Stomach (tissue), 19 donors: Measurements from ENCODE around the gene KIAA1671. TPM values are rescaled to one million over a fixed set of nuclear protein-coding genes. Genes with fewer than 3 reads are reported as not detected.
"Not testable (repeated sequence)": the region's sequence is repeated elsewhere in the genome, so short reads cannot be mapped to it uniquely, and the experiment has no call there.

Experiments used
- DNase-seq, 2 donors: peaks; one replicate each; pipeline versions ENCODE4 v3.0.0 to v3.0.0-alpha.2; 2013 to 2019
- H3K27ac ChIP-seq, 5 donors: fragments of 200-600 bp in 4 of 5; sonication (generic) in 4 of 5; one replicate each; pipeline ENCODE4 v1.5.1; 2013 to 2019; ENCODE audit warnings: mild to moderate bottlenecking in 1 of 5, moderate library complexity in 1 of 5
- H3K27me3 ChIP-seq, 3 donors: fragments of 200-600 bp; sonication (generic); one replicate each; pipeline ENCODE4 v1.5.1; 2017 to 2019; ENCODE audit warnings: mixed run types in 1 of 3
- H3K36me3 ChIP-seq, 4 donors: fragments of 200-600 bp; sonication (generic); 1 replicate in 3 of 4; 2 replicates in 1 of 4; pipeline ENCODE4 v1.5.1; 2016 to 2019
- H3K4me1 ChIP-seq, 4 donors: fragments of 200-600 bp; sonication (generic); one replicate each; pipeline ENCODE4 v1.5.1; 2016 to 2019
- H3K4me3 ChIP-seq, 4 donors: fragments of 200-600 bp; sonication (generic) in 3 of 4; one replicate each; pipeline ENCODE4 v1.5.1; 2016 to 2019; ENCODE audit warnings: mild to moderate bottlenecking in 1 of 4
- H3K9me3 ChIP-seq, 4 donors: fragments of 200-600 bp; sonication (generic); one replicate each; pipeline ENCODE4 v1.5.1; 2016 to 2019
- EP300 ChIP-seq: sonication (generic); formaldehyde crosslinking; IDR thresholded peaks from one replicate; pipeline ENCODE4 v1.6.1; 2017; ENCODE audit warnings: antibody characterized with exemption
- POLR2A ChIP-seq, 4 donors: fragments of 450-650 bp; IDR thresholded peaks; one replicate each; pipeline ENCODE4 v1.6.1; 2016; ENCODE audit warnings: antibody characterized with exemption in 4 of 4, control low read depth in 2 of 4, mild to moderate bottlenecking in 1 of 4, moderate library complexity in 1 of 4
- POLR2AphosphoS5 ChIP-seq, 3 donors: sonication (generic); formaldehyde crosslinking; IDR thresholded peaks; one replicate each; pipeline ENCODE4 v1.6.1; 2016; ENCODE audit warnings: antibody characterized with exemption in 3 of 3
- WGBS, 5 donors: extraction: QIAGEN DNeasy Blood & Tissue Kit in 3 of 5; methylation state at CpG; one replicate each; pipeline versions ENCODE4 v1.1.5 to v1.1.7; 2013 to 2018; 5-methylcytosine and 5-hydroxymethylcytosine counted together
- intact Hi-C: fragments of 100-400 bp; cut with DNase I; formaldehyde crosslinking; loops from one replicate; pipeline ENCODE4 v1.15.1; 2023; ENCODE audit warnings: low total_unique reads
- long read RNA-seq, 10 donors: transcript quantifications; one replicate each; lab custom pipeline, GENCODE V29; 2026
- polyA plus RNA-seq, 3 donors: library from polyadenylated mRNA; stranded (reverse); fragments of 200-250 nt; gene quantifications; one replicate each; pipeline ENCODE4 v1.2.3, GENCODE V29; 2013
- total RNA-seq, 5 donors: library from RNA; depleted of rRNA; stranded (reverse); fragments of >200 nt; gene quantifications; one replicate each; pipeline versions ENCODE4 v1.1.0 to v1.2.3, GENCODE V29; 2014 to 2016
- TF ChIP-seq, protein P1 (sequence below), 7 experiments: fragments of 450-650 bp in 4 of 7; fragments of 200-600 bp in 3 of 7; sonication (generic) in 3 of 7; IDR thresholded peaks; one replicate each; pipeline ENCODE4 v1.5.1; 2016 to 2019; ENCODE audit warnings: antibody characterized with exemption in 7 of 7, control low read depth in 2 of 7, mild to moderate bottlenecking in 1 of 7
- donor health status: healthy with polysubstance abuse.
- donor health status: Bipolar disorder and iron deficiency.
- donor health status: healthy.

KIAA1671 gene
- total RNA-seq (10 to 100 TPM; 30.8 to 80.5 (median 43.8) TPM), polyA plus RNA-seq (1 to 10 TPM; 5.7 to 7.7 (median 6.9) TPM)
- long read RNA-seq, donor 1: 0 reads
- long read RNA-seq, donor 2: 0 reads
- long read RNA-seq, donor 3, full-length matches to known transcripts: 1 of 1 reads
- long read RNA-seq, donor 3, partial matches to known transcripts: 0 of 1 reads
- long read RNA-seq, donor 3, other reads (novel, unspliced or antisense): 0 of 1 reads
- long read RNA-seq, donor 4: 0 reads
- long read RNA-seq, donor 5, full-length matches to known transcripts: 3 of 3 reads
- long read RNA-seq, donor 5, partial matches to known transcripts: 0 of 3 reads
- long read RNA-seq, donor 5, other reads (novel, unspliced or antisense): 0 of 3 reads
- long read RNA-seq, donor 6, full-length matches to known transcripts: 4 of 16 reads
- long read RNA-seq, donor 6, partial matches to known transcripts: 12 of 16 reads
- long read RNA-seq, donor 6, other reads (novel, unspliced or antisense): 0 of 16 reads
- long read RNA-seq, donor 7: 0 reads
- long read RNA-seq, donor 8: 0 reads
- long read RNA-seq, donor 9, full-length matches to known transcripts: 1 of 1 reads
- long read RNA-seq, donor 9, partial matches to known transcripts: 0 of 1 reads
- long read RNA-seq, donor 9, other reads (novel, unspliced or antisense): 0 of 1 reads
- long read RNA-seq, donor 10, full-length matches to known transcripts: 1 of 1 reads
- long read RNA-seq, donor 10, partial matches to known transcripts: 0 of 1 reads
- long read RNA-seq, donor 10, other reads (novel, unspliced or antisense): 0 of 1 reads

DNA sequence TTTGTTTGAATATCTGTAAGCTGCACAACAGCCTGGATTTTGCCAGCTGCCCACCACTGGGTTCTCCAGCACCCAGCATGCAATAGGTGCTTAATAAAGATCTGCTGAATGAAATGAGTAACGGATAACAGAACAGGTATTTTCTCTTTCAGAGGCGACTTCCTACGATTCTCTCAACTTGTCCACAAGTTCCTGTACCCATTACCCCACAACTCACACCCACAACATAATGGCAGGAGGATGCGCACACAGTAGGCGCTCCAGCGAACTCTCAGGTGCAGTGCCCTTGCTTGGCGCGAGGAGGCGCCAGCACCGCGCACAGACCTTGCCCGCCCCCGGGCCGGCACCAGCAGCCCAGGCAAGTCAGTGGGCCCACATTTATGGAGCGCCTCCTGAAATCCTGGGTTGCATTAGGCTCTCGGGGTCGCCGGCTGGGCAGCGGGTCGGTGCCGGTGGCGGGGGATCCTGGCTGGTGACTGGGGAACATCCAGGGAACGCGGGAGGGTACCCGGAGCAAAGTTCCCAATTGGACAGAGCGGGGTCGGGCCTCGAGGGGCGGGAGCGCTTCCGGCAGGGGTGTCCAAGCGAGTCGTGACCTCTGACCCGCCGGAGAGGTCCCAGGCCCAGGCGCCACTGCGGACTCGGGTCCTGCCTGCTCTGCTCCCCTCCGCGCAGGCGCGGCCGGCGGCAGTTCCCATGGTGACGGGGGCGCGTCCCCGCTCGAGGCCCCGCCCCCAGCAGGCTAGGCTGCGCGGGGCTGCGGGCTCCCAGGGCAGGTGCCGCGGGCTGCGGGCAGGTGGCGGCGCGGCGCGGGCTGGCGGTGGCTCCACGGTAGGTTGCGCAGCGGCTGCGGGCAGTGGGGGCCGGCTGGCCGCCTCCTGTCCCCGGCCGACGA lies at the start of gene KIAA1671:
Gene KIAA1671 (plus strand): TSS at position 775 of the 895 bp plus-strand sequence. CDS start 75,284 bp downstream, outside the sequence.
- peaks cover 0 to 61% (median 12%) of the 10 kb centered on the region in 3 donors for H3K27me3 ChIP-seq
- peak within 1 kb of the TSS; percentile 86 to 92 (median 88) for H3K27ac ChIP-seq
- H3K36me3 ChIP-seq: no peaks in the 10 kb centered on the region
- TF ChIP-seq POLR2A (IDR thresholded peaks at IDR 0.05) (no peak), POLR2AphosphoS5 (IDR thresholded peaks at IDR 0.05) (peak; percentile 10 to 80 (median 46)), EP300 (no peak)
- TF ChIP-seq, protein P1, sequence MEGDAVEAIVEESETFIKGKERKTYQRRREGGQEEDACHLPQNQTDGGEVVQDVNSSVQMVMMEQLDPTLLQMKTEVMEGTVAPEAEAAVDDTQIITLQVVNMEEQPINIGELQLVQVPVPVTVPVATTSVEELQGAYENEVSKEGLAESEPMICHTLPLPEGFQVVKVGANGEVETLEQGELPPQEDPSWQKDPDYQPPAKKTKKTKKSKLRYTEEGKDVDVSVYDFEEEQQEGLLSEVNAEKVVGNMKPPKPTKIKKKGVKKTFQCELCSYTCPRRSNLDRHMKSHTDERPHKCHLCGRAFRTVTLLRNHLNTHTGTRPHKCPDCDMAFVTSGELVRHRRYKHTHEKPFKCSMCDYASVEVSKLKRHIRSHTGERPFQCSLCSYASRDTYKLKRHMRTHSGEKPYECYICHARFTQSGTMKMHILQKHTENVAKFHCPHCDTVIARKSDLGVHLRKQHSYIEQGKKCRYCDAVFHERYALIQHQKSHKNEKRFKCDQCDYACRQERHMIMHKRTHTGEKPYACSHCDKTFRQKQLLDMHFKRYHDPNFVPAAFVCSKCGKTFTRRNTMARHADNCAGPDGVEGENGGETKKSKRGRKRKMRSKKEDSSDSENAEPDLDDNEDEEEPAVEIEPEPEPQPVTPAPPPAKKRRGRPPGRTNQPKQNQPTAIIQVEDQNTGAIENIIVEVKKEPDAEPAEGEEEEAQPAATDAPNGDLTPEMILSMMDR (IDR thresholded peaks at IDR 0.05): peak in 5 of 7 experiments; percentile 91 to 96 (median 92)
- H3K9me3 ChIP-seq: no peaks in the 10 kb centered on the region
- intact Hi-C loops: loop anchor here (5.0 kb wide), 1 partner anchor 95 kb away; no protein-coding TSS in a partner anchor
- H3K4me1 ChIP-seq: peaks cover 19 to 38% (median 28%) of the 10 kb centered on the region in 4 donors
- H3K4me3 ChIP-seq: peak within 1 kb of the TSS; percentile 73 to 79 (median 76)
- peak; percentile 91 to 96 for DNase-seq
- 2 to 8% (median 3%) methylated on average over 11 to 71 of the region's 71 CpGs for WGBS, 5 donors

DNA sequence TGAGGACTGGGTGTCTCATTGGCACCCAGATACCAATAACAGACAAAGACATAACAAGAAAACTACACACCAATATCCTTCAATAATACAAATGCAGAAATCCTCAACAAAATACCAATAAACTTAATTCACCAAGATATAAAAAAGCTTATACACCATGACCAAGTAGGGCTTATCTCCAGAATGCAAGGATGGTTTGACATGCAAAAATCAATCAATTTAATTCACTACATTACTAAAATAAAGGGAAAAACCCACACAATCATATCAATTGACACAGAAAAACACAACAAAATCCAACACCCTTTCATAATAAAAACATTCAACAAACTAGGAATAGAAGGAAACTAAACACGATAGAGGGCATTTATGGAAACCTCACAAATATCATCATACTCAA lies 46.6 kb upstream of the KIAA1671 start:
- no peak overlapping the region for H3K4me3 ChIP-seq
- TF ChIP-seq, protein P1 (IDR thresholded peaks at IDR 0.05): no peak
- TF ChIP-seq POLR2AphosphoS5 (IDR thresholded peaks at IDR 0.05) (no peak), POLR2A (IDR thresholded peaks at IDR 0.05) (no peak), EP300 (no peak)
- H3K9me3 ChIP-seq: peaks cover 0 to 23% (median 14%) of the 10 kb centered on the region in 4 donors
- intact Hi-C loops: no loop called here
- peaks cover 8 to 33% (median 26%) of the 10 kb centered on the region in 4 donors for H3K36me3 ChIP-seq
- no peak for DNase-seq
- H3K27ac ChIP-seq: no peak overlapping the region
- no peaks in the 10 kb centered on the region for H3K4me1 ChIP-seq
- WGBS, 5 donors: 83 to 100% (median 97%) methylated on average over 1 of the region's 1 CpG
- H3K27me3 ChIP-seq: no peaks in the 10 kb centered on the region

- H3K4me3 ChIP-seq, intact Hi-C loops, H3K27ac ChIP-seq, H3K27me3 ChIP-seq, DNase-seq, H3K4me1 ChIP-seq: not testable (repeated sequence)
- 94 to 99% (median 97%) methylated on average over 3 of the region's 3 CpGs for WGBS, 5 donors
- peaks cover 8 to 35% (median 26%) of the 10 kb centered on the region in 4 donors for H3K36me3 ChIP-seq
- peaks cover 0 to 23% (median 14%) of the 10 kb centered on the region in 4 donors for H3K9me3 ChIP-seq
Observed at GRCh38 chr22:24907101-24907500, 45.4 kb upstream of the KIAA1671 start.

GRCh38 chr22:24920029-24920428 lies 32.5 kb upstream of the KIAA1671 start:
- intact Hi-C loops: no loop called here
- no peaks in the 10 kb centered on the region for H3K4me1 ChIP-seq
- no peaks in the 10 kb centered on the region for H3K27me3 ChIP-seq
- H3K27ac ChIP-seq: no peak overlapping the region
- H3K4me3 ChIP-seq: no peak overlapping the region
- no peaks in the 10 kb centered on the region for H3K9me3 ChIP-seq
- DNase-seq: no peak
- TF ChIP-seq POLR2A (IDR thresholded peaks at IDR 0.05) (no peak), POLR2AphosphoS5 (IDR thresholded peaks at IDR 0.05) (no peak), EP300 (no peak)
- TF ChIP-seq, protein P1 (IDR thresholded peaks at IDR 0.05): no peak
- whole genome bisulfite sequencing, 5 donors: 83 to 96% (median 90%) methylated on average over 4 of the region's 4 CpGs
- peaks cover 0 to 50% (median 35%) of the 10 kb centered on the region in 4 donors for H3K36me3 ChIP-seq
